ENCODE data around the gene KCNIP3. TPM values are rescaled to one million over a fixed set of nuclear protein-coding genes. Genes with fewer than 3 reads are reported as not detected.
A peak's percentile ranks its signal among the peaks of the same experiment; 100 is the strongest.

KCNIP3 gene
- total and polyA plus RNA-seq, 12 donors: 2.1 to 8.0 (median 3.9) TPM

GRCh38 chr2:95278637-95279225 lies 18.4 kb upstream of the KCNIP3 start:
- H3K27ac ChIP-seq: no peak overlapping the region
- DNase-seq (no peak), ATAC-seq (no peak)
- no peaks in the 10 kb centered on the region for H3K9me3 ChIP-seq
- 91 to 96% methylated on average over 12 of the region's 12 CpGs for WGBS, 2 donors
- H3K4me1 ChIP-seq: no peaks in the 10 kb centered on the region
- H3K27me3 ChIP-seq: no peaks in the 10 kb centered on the region
- TF ChIP-seq CTCF (IDR thresholded peaks at IDR 0.05): no peak
- H3K36me3 ChIP-seq: no peaks in the 10 kb centered on the region
- no peak overlapping the region for H3K4me3 ChIP-seq
- intact Hi-C loops (cut with DNase I): no loop called here

GRCh38 chr2:95279435-95280035 lies 17.6 kb upstream of the KCNIP3 start:
- Histone ChIP-seq H3K9me3 (no peaks in the 10 kb centered on the region), H3K4me3 (no peak overlapping the region), H3K36me3 (no peaks in the 10 kb centered on the region), H3K27ac (no peak overlapping the region), H3K4me1 (no peaks in the 10 kb centered on the region), H3K27me3 (no peaks in the 10 kb centered on the region)
- no peak for TF ChIP-seq CTCF (IDR thresholded peaks at IDR 0.05)
- no peak for DNase-seq
- no peak for ATAC-seq
- 95 to 97% methylated on average over 19 of the region's 19 CpGs for WGBS, 2 donors
- intact Hi-C loops (cut with DNase I): no loop called here

DNA sequence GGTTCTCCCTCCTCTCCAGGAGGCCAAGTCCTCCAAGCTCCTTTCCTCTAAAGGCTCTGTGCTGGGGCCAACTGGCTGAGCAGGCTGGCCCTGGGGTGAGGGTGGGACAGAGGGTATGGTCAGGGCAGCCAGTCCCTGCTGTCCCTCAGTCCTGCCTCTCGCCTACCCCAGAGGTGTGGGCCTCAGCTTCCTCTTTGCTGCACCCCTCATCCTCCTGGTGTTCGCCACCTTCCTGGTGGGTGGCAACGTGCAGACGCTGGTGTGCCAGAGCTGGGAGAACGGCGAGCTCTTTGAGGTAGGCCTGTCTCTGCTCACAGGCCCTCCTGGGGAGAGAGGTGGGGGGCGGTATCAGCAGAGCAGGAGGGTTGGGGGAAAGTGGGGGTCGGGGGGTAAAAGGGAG lies 16.1 kb upstream of the KCNIP3 start:
- H3K4me1 ChIP-seq: no peaks in the 10 kb centered on the region
- H3K27ac ChIP-seq: no peak overlapping the region
- no peaks in the 10 kb centered on the region for H3K9me3 ChIP-seq
- no peak for TF ChIP-seq CTCF (IDR thresholded peaks at IDR 0.05)
- DNase-seq: no peak
- H3K4me3 ChIP-seq: no peak overlapping the region
- no peaks in the 10 kb centered on the region for H3K27me3 ChIP-seq
- WGBS, 2 donors: 79 to 84% methylated on average over 8 of the region's 8 CpGs
- ATAC-seq: peak in 1 of 8 donors; percentile 8
- no peaks in the 10 kb centered on the region for H3K36me3 ChIP-seq
- intact Hi-C loops (cut with DNase I): no loop called here

DNA sequence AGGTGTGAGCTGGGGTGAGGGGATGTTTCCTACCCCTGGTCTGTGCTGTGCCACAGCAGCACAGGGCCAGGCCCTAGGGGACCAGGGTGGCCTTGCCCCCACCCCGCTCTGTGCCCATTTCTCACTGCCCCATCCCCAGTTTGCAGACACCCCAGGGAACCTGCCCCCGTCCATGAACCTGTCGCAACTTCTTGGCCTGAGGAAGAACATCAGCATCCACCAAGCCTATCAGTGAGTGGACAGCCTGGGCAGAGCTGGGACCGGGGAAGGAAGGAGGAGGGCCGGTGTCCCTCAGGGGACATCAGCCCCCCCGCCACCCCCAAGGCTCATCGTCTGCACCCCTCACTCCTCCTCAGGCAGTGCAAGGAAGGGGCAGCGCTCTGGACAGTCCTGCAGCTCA lies 15.4 kb upstream of the KCNIP3 start:
- Histone ChIP-seq H3K27me3 (no peaks in the 10 kb centered on the region), H3K4me1 (no peaks in the 10 kb centered on the region), H3K36me3 (no peaks in the 10 kb centered on the region), H3K9me3 (no peaks in the 10 kb centered on the region), H3K4me3 (no peak overlapping the region), H3K27ac (no peak overlapping the region)
- no peak for TF ChIP-seq CTCF (IDR thresholded peaks at IDR 0.05)
- DNase-seq: no peak
- ATAC-seq: no peak
- intact Hi-C loops (cut with DNase I): no loop called here
- 90 to 92% methylated on average over 8 of the region's 8 CpGs for WGBS, 2 donors
